DMS114 treated with DMSO at 0.1 percent for 48 hours (cell line): ENCODE measurements around the gene PCMT1.
"Not testable (repeated sequence)": the region's sequence is repeated elsewhere in the genome, so short reads cannot be mapped to it uniquely, and the experiment has no call there.

Experiments used
- DNase-seq: peaks from one replicate; lab custom pipeline; 2025; ENCODE audit not compliant: unreplicated experiment; lab: John Stamatoyannopoulos, UW

Gene PCMT1

DNA sequence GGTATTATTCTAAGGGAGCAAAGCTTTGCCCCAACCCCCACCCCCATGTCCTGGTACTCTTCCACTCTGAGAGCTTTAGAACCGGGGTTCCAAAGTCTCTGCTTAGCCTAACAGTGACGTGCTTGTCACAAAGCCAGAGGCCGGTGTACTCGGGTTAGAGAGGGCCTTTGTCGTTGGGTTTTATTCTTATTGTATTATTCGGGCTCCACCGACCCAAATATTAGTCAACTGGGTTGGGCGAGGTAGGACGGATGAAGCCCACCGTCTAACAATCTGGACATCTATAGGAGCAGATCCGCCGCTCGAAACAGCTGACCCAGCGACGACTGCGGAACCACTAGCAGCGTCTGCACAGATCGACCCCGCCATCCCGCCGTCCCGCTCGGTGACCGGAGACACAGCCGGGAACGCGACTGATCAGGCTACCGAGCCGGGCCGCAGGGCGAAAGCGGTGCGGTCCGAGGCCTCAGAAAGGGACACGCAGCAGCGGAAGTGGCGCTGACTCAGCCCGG, 403 bp upstream of the PCMT1 start:
- DNase-seq = not testable (repeated sequence)

GRCh38 chr6:149750136-149750609, 632 bp downstream of the PCMT1 start:
- DNase-seq = peak; percentile 17

GRCh38 chr6:149751239-149751638, 1.7 kb downstream of the PCMT1 start:
- DNase-seq = no peak

DNA sequence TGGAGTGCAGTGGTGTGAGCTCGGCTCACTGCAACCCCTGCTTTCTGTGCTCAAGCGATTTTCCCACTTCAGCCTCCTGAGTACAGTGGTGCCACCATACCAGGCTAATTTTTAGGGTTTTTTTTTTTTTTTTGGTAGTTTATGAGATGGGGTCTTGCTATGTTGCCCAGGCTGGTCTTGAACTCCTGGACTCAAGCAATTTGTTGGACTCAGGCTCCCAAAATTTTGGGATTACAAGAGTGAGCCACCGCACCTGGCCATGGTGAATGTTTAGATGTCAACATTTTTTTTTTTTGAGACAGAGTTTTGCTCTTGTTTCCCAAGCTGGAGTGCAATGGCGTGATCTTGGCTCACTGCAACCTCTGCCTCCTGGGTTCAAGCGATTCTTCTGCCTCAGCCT, 2.4 kb downstream of the PCMT1 start:
- not testable (repeated sequence) for DNase-seq

DNA sequence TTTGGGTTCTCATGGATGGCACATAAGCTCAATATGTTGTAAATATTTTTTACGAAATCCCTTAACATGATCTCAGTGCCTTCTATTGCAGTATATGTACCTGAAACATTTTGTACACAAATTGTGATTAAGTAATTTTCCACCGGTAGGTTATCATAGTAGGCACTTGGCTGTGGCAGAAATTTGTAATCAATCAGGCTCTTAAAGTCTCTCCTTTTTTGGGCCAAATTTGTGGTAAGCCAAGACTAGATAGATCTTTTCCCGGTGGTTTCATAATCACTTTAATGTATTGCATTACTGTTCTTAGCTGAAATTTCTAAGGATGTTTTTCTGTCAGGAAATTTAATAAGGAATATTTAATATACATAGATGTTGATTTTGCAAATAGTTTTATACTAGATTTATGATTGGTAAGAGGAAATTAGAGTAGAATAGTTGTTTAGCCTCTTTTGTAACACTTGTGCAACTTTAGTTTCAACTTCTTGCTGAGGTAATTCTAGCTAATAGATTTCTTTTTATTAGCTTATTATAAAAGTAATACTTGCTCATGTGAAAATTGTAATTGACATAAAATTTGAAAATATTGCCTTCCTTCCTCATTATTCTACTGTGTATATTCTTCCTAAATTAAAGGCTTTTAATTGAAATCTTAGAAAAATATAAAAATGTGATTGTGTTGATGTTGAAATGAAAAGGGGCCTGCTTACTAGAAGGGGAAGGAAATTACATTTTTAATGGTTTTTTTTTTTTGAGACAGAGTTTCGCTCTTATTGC, 3.2 kb downstream of the PCMT1 start:
- no peak for DNase-seq

DNA sequence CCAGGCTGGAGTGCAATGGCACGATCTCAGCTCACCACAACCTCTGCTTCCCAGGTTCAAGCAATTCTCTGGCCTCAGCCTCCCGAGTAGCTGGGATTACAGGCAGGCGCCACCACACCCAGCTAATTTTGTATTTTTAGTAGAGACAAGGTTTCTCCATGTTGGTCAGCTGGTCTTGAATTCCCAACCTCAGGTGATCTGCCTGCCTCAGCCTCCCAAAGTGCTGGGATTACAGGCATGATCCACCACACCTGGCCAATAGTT, 3.8 kb downstream of the PCMT1 start:
- not testable (repeated sequence) for DNase-seq

- no peak for DNase-seq
Measured at GRCh38 chr6:149754548-149754947, 5.0 kb downstream of the PCMT1 start.

DNA sequence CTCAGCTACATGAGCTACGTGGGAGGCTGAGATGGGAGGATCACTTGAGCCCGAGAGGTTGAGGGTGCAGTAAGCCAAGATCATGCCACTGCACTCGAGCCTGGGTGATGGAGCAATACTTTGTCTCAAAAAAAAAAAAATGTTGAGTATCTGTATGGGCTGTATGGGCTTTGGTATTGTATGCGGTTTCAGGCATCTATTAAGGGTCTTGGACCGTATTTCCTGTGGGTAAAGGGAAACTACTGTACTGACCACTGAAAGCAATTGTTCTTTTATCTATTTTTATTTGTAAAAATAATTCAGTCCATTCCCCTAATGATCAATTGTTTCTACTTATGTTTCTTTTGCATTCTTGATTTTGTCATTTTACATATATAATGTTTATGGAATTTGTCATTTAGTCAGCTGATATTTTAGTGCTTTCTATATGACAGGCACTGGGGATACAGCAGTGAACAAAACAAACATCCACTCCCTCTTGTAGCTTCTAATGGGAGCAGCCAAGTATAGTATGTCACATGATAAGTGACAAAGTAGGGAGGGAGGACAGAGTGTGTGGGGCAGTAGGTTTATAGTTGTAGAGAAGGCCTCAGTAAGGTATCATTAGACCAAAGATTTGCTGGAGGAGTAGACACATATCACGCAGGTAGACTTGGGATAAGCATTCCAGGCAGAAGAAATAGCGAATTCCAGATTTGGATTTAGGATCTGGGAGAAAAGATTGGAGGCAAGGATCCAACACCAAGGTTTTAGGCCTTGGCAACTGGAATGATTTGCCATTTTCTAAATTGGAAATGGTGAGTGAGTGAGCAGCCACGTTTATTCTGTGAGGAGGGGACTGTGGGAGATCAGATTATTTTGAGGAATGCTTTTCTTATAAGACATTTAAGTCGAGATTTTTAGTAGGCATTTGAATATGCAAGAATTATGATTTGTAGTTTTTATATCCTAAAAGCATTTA, 6.0 kb downstream of the PCMT1 start:
- DNase-seq = no peak

DNA sequence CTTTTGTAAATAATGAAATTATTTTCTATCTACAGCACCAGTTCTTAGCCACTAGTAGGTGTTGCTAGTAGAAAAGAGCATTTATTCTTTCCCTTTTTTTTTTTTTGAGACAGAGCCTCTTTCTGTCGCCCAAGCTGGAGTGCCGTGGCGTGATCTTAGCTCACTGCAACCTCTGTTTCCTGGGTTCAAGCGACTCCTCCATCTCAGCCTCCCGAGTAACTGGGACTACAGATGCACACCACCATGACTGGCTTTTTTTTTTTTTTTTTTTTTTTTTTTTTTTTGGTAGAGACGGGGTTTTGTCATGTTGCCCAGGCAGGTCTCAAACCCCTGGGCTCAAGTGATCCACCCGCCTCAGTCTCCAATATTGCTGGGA, 6.7 kb downstream of the PCMT1 start:
- no peak for DNase-seq

DNA sequence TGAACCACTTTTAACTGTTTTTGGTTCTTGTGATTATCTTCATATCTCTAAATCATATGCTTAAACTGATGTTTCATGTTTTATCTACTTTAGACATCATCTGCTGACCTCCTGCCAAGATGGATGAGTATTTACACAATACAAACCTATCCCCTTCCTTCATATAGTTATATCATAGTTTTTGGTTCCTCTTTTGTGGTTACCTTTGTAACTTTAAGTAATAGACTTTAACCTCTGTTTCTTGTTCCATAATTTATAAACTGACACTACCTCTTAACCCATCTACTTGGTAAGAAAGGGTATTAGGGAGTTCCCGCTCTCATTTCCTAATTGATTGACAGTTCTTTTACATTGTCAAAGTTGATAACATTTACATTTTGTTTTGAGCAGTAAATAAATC, 11.9 kb downstream of the PCMT1 start:
- no peak for DNase-seq

GRCh38 chr6:149763866-149764265, 14.3 kb downstream of the PCMT1 start:
- DNase-seq = no peak

DNA sequence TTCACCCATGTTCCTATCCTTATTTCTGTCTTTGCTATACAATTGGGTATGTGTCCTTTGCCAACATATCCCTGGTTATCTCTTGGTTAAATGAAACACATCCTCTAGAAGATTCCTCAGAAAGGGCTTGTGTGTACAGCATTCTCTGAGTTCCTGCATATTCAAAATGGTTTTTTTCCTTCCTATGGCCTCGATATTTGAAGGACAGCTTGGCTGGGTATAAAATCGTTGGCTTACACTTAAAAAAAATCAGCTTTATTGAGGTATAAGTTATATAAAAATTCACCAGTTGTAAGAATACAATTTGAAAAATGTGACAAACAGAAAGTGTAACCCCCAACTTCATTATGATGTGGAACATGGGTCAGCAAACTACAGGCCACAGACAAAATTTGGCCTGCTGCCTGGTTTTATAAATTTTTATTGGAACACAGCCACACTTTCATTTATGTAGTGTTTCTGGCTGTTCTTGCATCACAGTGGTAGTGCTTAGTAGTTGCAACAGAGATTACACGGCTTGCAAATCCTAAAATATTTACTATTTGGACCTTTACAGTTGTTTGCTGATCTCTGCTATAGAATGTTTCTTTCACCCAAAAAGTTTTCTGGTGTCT, 16.7 kb downstream of the PCMT1 start:
- no peak for DNase-seq

- no peak for DNase-seq
Measured at GRCh38 chr6:149769676-149770075, 20.1 kb downstream of the PCMT1 start.

DNA sequence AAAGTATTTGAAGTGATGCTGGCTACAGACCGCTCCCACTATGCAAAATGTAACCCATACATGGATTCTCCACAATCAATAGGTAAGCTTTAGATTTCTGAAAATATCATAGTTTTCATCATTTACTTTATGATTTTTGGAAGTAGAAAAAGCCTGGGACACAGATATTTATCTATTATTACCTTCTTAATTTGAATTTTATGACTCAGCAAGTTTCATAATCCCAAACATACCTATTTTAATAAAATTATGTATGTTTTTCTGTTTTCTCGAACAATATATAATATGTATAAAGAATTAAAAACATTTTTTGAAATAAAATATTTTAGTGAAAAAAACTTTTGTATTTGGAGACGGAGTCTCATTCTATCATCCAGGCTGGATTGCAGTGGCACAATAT, 21.6 kb downstream of the PCMT1 start:
- no peak for DNase-seq

DNA sequence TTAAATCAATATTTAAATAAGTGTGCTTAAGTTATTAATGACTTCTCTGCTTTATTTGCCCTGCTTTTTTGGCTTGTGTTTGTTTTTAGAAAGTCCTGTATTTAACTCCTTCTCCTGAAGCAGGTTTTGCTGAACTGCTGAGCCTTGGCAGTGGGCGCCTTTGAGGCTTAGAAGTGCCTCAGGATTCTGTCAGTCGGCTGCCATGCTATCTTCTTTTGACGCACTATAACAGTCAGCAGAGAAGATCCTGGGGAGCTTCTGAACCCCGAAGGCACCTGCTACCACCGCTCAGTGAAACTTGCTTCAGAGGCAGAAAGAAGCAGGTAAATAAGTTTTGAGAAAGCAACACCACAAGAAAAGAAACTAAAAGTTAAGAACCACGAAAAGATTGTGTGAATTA, 22.4 kb downstream of the PCMT1 start:
- no peak for DNase-seq

DNA sequence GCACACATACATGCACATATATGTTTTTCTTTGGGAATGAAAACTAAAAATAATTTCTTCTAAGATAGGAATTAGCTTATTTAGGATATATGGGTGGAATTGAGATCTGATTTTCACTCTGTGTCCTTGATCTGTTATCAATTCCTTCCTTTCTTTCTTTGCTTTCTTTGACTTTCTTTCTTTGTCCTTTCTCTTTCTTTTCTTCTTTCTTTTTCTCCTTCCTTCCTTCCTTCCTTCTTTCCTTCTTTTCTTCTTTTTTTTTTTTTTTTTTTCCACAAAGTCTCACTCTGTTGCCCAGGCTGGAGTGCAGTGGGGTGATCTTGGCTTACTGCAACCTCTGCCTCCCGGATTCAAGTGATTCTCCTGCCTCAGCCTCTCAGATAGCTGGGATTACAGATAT, 28.1 kb downstream of the PCMT1 start:
- DNase-seq = no peak

DNA sequence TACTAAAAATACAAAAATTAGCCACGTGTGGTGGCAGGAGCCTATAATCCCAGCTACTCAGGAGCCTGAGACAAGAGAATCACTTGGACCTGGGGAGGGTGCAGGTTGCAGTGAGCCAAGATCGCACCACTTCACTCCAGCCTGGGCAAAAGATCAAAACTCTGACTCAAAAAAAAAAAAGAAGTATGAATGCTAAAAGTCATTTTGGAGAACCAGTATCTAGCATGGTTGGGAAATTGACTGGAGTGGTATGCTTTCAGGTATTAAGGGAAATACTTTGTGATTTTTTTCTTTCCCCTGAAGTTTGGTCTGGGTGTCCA, 30.1 kb downstream of the PCMT1 start:
- no peak for DNase-seq

- DNase-seq = no peak
Measured at GRCh38 chr6:149781715-149782114, 32.2 kb downstream of the PCMT1 start.

DNA sequence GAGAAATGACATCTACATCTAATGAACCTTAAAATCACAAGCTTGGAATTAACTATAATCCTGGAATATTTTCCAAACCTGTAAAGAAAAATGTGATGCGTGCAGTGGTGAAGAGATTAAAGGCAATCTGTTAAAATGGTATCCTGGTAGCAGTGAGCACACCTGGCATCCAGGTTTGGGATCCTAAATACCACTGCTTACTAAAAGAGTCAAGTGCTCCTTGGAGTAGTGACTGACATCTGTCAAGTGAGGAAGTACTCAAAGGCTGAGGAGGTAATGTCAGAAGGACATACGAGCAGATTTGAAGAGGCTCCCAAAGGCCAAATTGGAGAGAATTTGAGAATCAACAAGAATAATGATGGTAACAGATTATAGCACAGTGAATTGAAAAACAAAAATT, 32.8 kb downstream of the PCMT1 start:
- DNase-seq = no peak

- no peak for DNase-seq
Measured at GRCh38 chr6:149783551-149783950, 34.0 kb downstream of the PCMT1 start.

DNA sequence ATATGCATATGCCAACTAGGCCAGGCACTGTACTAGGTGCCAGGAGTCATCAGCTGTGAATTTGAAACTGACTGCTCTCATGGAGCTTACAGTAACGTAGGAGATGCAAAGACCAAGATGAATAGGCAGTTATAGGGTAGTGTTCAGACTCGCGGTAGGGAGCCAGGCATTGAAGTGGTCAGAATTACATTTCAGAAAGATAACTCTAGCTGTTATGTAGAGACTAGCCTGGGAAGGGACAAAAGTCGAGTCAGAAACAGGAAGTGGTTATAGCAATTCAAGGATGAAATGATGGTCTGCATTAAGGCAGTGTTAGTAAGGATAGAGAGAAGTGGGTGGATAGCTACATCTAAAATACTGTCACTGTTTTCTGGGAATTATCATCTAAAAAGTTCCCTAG, 56.6 kb downstream of the PCMT1 start:
- no peak for DNase-seq

DNA sequence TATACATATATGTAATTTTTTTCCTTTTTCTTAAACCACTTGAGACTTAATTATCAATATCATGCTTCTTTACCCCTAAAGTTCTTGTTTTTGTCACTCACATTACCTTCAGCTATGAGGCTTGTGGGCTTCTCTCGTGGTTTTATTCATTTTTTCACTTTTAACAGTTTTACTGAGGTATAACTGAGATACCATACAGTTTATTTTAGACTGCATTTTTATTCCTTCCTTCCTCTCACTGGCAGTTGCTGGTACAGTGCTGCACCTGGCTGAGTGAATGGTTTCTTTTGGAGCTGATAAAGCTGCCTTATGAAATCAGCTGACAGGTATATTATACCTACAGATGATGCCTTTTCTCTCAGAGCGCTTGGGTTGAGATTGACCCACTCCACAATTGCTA, 60.3 kb downstream of the PCMT1 start:
- DNase-seq = no peak
